ENCODE results near the gene DYRK4.
A peak's percentile ranks its signal among the peaks of the same experiment; 100 is the strongest.

DYRK4 gene

DNA sequence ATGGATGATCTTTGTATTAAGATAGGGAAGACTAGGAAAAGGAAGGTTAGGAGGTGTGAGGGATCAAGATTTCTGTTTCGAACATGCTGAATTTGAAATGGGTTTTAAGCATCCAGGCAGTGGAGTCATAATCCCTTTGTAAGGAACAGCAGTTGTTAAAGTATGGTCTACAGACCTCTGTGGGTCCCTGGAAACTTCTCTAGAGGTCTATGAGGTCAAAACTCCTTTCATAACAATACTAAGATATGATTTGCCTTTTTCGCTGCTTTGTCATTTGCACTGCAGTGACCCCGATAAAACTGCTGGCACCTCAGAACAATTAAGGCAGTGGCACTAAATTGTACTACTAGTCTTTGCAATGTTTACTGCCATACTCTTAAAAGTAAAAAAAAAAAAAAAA is 21.8 kb upstream of the DYRK4 start:
- no peak for TF ChIP-seq SPI1 (IDR thresholded peaks at IDR 0.05; ENCODE audit: borderline replicate concordance, low read depth)
- TF ChIP-seq GABPA (IDR thresholded peaks at IDR 0.05; ENCODE audit: low read depth) = no peak
- TF ChIP-seq, protein P1, sequence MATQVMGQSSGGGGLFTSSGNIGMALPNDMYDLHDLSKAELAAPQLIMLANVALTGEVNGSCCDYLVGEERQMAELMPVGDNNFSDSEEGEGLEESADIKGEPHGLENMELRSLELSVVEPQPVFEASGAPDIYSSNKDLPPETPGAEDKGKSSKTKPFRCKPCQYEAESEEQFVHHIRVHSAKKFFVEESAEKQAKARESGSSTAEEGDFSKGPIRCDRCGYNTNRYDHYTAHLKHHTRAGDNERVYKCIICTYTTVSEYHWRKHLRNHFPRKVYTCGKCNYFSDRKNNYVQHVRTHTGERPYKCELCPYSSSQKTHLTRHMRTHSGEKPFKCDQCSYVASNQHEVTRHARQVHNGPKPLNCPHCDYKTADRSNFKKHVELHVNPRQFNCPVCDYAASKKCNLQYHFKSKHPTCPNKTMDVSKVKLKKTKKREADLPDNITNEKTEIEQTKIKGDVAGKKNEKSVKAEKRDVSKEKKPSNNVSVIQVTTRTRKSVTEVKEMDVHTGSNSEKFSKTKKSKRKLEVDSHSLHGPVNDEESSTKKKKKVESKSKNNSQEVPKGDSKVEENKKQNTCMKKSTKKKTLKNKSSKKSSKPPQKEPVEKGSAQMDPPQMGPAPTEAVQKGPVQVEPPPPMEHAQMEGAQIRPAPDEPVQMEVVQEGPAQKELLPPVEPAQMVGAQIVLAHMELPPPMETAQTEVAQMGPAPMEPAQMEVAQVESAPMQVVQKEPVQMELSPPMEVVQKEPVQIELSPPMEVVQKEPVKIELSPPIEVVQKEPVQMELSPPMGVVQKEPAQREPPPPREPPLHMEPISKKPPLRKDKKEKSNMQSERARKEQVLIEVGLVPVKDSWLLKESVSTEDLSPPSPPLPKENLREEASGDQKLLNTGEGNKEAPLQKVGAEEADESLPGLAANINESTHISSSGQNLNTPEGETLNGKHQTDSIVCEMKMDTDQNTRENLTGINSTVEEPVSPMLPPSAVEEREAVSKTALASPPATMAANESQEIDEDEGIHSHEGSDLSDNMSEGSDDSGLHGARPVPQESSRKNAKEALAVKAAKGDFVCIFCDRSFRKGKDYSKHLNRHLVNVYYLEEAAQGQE (IDR thresholded peaks at IDR 0.05; ENCODE audit: insufficient replicate concordance, low read depth) = no peak
- Histone ChIP-seq H3K27me3 (ENCODE audit: insufficient read depth, poor library complexity, severe bottlenecking) (no peaks in the 10 kb centered on the region), H3K27ac (replicated peaks) (peak overlapping the region; percentile 100), H3K4me3 (replicated peaks; ENCODE audit: insufficient read depth, low read length) (peak overlapping the region; percentile 58)
- no peak for DNase-seq (ENCODE audit: low read depth in 1 of 2, low spot score in 1 of 2)

DNA sequence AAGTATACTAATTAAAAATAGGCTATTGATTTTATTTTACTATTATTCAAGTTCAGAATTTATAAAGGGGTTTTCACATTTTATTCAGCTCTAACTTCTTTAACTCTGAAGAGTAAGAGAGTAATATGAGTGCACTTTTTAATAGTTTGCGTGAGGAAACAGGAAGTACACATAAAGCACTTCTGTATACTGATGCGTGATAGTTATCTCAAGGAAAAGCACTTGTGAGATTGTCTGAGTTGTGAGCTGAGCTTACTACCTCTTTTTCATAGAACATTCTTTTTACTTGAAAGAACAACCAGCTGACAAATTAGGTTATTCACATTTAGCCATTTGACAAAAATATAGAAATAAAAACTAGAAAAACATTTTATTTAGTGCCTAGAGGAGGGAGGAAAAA is 21.4 kb upstream of the DYRK4 start:
- Histone ChIP-seq H3K27me3 (ENCODE audit: insufficient read depth, poor library complexity, severe bottlenecking) (no peaks in the 10 kb centered on the region), H3K27ac (replicated peaks) (no peak overlapping the region), H3K4me3 (replicated peaks; ENCODE audit: insufficient read depth, low read length) (peak overlapping the region; percentile 58)
- peak in 1 of 2 experiments; percentile 22 for DNase-seq (ENCODE audit: low read depth in 1 of 2, low spot score in 1 of 2)
- TF ChIP-seq SPI1 (IDR thresholded peaks at IDR 0.05; ENCODE audit: borderline replicate concordance, low read depth) = peak; percentile 70; the same call in 1 of the 2 replicates
- TF ChIP-seq, protein P1 (IDR thresholded peaks at IDR 0.05; ENCODE audit: insufficient replicate concordance, low read depth) = no peak
- TF ChIP-seq, protein P2, sequence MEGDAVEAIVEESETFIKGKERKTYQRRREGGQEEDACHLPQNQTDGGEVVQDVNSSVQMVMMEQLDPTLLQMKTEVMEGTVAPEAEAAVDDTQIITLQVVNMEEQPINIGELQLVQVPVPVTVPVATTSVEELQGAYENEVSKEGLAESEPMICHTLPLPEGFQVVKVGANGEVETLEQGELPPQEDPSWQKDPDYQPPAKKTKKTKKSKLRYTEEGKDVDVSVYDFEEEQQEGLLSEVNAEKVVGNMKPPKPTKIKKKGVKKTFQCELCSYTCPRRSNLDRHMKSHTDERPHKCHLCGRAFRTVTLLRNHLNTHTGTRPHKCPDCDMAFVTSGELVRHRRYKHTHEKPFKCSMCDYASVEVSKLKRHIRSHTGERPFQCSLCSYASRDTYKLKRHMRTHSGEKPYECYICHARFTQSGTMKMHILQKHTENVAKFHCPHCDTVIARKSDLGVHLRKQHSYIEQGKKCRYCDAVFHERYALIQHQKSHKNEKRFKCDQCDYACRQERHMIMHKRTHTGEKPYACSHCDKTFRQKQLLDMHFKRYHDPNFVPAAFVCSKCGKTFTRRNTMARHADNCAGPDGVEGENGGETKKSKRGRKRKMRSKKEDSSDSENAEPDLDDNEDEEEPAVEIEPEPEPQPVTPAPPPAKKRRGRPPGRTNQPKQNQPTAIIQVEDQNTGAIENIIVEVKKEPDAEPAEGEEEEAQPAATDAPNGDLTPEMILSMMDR (IDR thresholded peaks at IDR 0.05; ENCODE audit: insufficient read depth, low read length) = no peak

DNA sequence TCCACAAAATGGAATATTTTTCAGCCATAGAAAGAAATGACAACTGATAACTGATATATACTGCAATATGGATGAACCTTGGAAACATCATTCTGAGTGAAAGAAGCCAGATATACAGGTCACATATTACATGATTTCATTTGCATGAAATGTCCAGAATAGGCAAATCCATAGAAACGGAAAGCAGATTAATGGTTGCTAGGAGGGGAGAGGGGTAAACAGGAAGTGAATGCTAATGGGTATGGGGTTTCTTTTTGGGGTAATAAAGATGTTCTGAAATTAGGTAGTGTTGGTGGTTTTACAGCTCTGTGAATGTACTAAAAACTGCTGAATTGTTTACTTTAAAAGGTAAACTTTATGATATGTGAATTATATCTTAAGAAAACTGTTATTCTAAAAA is 16.8 kb upstream of the DYRK4 start:
- TF ChIP-seq SPI1 (IDR thresholded peaks at IDR 0.05; ENCODE audit: borderline replicate concordance, low read depth) = no peak
- TF ChIP-seq, protein P2 (IDR thresholded peaks at IDR 0.05; ENCODE audit: insufficient read depth, low read length) = no peak
- no peak for TF ChIP-seq POLR2AphosphoS5 (IDR thresholded peaks at IDR 0.05; ENCODE audit: low read depth)
- TF ChIP-seq, protein P1 (IDR thresholded peaks at IDR 0.05; ENCODE audit: insufficient replicate concordance, low read depth) = no peak
- no peak for TF ChIP-seq GABPA (IDR thresholded peaks at IDR 0.05; ENCODE audit: low read depth)
- H3K27ac ChIP-seq (replicated peaks) = no peak overlapping the region

DNA sequence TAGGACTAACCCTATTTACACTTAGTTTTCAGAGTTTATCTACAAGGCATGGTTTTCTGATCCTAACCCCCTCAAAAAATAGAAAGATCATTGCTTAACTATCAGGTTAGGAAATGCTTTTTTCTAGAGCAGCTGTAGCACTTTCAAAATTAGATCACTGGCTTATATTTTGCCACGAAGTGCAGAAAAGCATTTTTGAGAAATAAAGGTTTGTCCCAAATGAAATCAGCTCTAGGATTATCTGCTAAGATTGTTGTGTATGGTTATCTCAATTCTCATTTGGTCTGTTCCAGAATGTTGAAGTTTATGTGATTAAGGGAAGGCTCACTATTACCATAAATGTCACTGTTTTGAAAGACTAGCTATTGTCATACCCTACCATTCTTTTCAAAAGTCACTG is 9.8 kb upstream of the DYRK4 start:
- TF ChIP-seq, protein P2 (IDR thresholded peaks at IDR 0.05; ENCODE audit: insufficient read depth, low read length) = no peak
- TF ChIP-seq POLR2AphosphoS5 (IDR thresholded peaks at IDR 0.05; ENCODE audit: low read depth) (no peak), SPI1 (IDR thresholded peaks at IDR 0.05; ENCODE audit: borderline replicate concordance, low read depth) (no peak), GABPA (IDR thresholded peaks at IDR 0.05; ENCODE audit: low read depth) (no peak)
- TF ChIP-seq, protein P1 (IDR thresholded peaks at IDR 0.05; ENCODE audit: insufficient replicate concordance, low read depth) = no peak
- no peak for DNase-seq (ENCODE audit: low read depth in 1 of 2, low spot score in 1 of 2)
- Histone ChIP-seq H3K4me3 (replicated peaks; ENCODE audit: insufficient read depth, low read length) (no peak overlapping the region), H3K27me3 (ENCODE audit: insufficient read depth, poor library complexity, severe bottlenecking) (no peaks in the 10 kb centered on the region), H3K27ac (replicated peaks) (no peak overlapping the region)

More for the DNA sequence above, 16.8 kb upstream of the DYRK4 start:
- H3K27me3 ChIP-seq (ENCODE audit: insufficient read depth, poor library complexity, severe bottlenecking) = no peaks in the 10 kb centered on the region
- no peak overlapping the region for H3K4me3 ChIP-seq (replicated peaks; ENCODE audit: insufficient read depth, low read length)
- no peak for DNase-seq (ENCODE audit: low read depth in 1 of 2, low spot score in 1 of 2)
